Measurements from ENCODE around the gene IL33.

IL33 gene

GRCh38 chr9:6302417-6302816 is 86.8 kb downstream of the IL33 start:
- DNase-seq (ENCODE audit: low read depth in 2 of 2), result no peak

- DNase-seq (ENCODE audit: low read depth in 2 of 2), result no peak
Observed at GRCh38 chr9:6304232-6304631, 88.6 kb downstream of the IL33 start.

- DNase-seq (ENCODE audit: low read depth in 2 of 2), result peak; percentile 3 to 7
Observed at GRCh38 chr9:6305954-6306563, 90.5 kb downstream of the IL33 start.
